HepG2 (cell line): Measurements from ENCODE around the gene SOX9. TPM values are rescaled to one million over a fixed set of nuclear protein-coding genes. Genes with fewer than 3 reads are reported as not detected.

Experiments used
- GFI1 ChIP-seq: sonication (generic); formaldehyde crosslinking; IDR thresholded peaks from 2 replicates; pipeline ENCODE4 v1.5.0; 2020; ENCODE audit warnings: missing genetic modification reagents, mild to moderate bottlenecking, borderline replicate concordance
- GZF1 ChIP-seq: sonication (generic); formaldehyde crosslinking; IDR thresholded peaks from 2 replicates; pipeline ENCODE4 v1.5.1; 2020; ENCODE audit warnings: mild to moderate bottlenecking, missing genetic modification reagents
- KDM4B ChIP-seq: sonication (generic); formaldehyde crosslinking; IDR thresholded peaks from 2 replicates; pipeline ENCODE4 v1.4.0; 2020; ENCODE audit warnings: missing genetic modification reagents
- KDM5A ChIP-seq: fragments of 200-600 bp; sonication (generic); IDR thresholded peaks from 2 replicates; pipeline ENCODE4 v1.7.0; 2018; ENCODE audit warnings: antibody characterized with exemption, mild to moderate bottlenecking, low read length, borderline replicate concordance
- MEF2D ChIP-seq: sonication (generic); formaldehyde crosslinking; IDR thresholded peaks from 2 replicates; pipeline ENCODE4 v1.5.1; 2020; ENCODE audit warnings: mild to moderate bottlenecking, missing genetic modification reagents
- PATZ1 ChIP-seq: sonication (generic); formaldehyde crosslinking; IDR thresholded peaks from 2 replicates; pipeline ENCODE4 v1.4.0; 2020; ENCODE audit warnings: missing genetic modification reagents
- PHF5A ChIP-seq: IDR thresholded peaks from one replicate; pipeline ENCODE4 v1.6.1; 2018; ENCODE audit warnings: low read depth, missing genetic modification reagents; ENCODE audit not compliant: unreplicated experiment
- RBM39 ChIP-seq: fragments of 200-400 bp; formaldehyde crosslinking; IDR thresholded peaks from one replicate; pipeline ENCODE4 v1.6.1; 2018; ENCODE audit warnings: antibody characterized with exemption, mild to moderate bottlenecking, low read depth, low read length; ENCODE audit not compliant: poor library complexity, severe bottlenecking
- SNAPC2 ChIP-seq: sonication (generic); formaldehyde crosslinking; IDR thresholded peaks from 2 replicates; pipeline ENCODE4 v1.8.1; 2022; ENCODE audit warnings: mild to moderate bottlenecking, missing genetic modification reagents
- SOX6 ChIP-seq, 2 experiments: fragments of 450-650 bp in 1 of 2; sonication (generic) in 1 of 2; formaldehyde crosslinking in 1 of 2; IDR thresholded peaks; 2 replicates each; pipeline versions ENCODE4 v1.4.0 to v1.6.1; 2017 to 2020; ENCODE audit warnings: antibody characterized with exemption in 1 of 2, mild to moderate bottlenecking in 1 of 2, missing genetic modification reagents in 1 of 2
- SRSF4 ChIP-seq: fragments of 200-400 bp; formaldehyde crosslinking; IDR thresholded peaks from one replicate; pipeline ENCODE4 v1.6.1; 2018; ENCODE audit warnings: mild to moderate bottlenecking, low read depth, low read length, moderate library complexity; ENCODE audit not compliant: poor library complexity, severe bottlenecking
- ZBTB43 ChIP-seq: sonication (generic); formaldehyde crosslinking; conservative IDR thresholded peaks from 2 replicates; pipeline ENCODE4 v1.4.0; 2020; ENCODE audit warnings: missing genetic modification reagents
- ZNF101 ChIP-seq: sonication (generic); formaldehyde crosslinking; IDR thresholded peaks from 2 replicates; pipeline ENCODE4 v1.4.0; 2020; ENCODE audit warnings: mild to moderate bottlenecking, low read depth, missing genetic modification reagents, borderline replicate concordance
- ZNF562 ChIP-seq: sonication (generic); formaldehyde crosslinking; IDR thresholded peaks from 2 replicates; pipeline ENCODE4 v1.8.0; 2022; ENCODE audit warnings: missing genetic modification reagents, borderline replicate concordance
- polyA plus RNA-seq, 8 experiments: library from polyadenylated mRNA; depleted of rRNA in 3 of 8; stranded (reverse) in 7 of 8; unstranded in 1 of 8; fragments of >200 nt; fragmentation: Illumina TruSeq in 4 of 8; extraction: Trizol in 4 of 8; gene quantifications; 2 replicates each; pipeline versions ENCODE4 v1.2.1 to v1.2.3, GENCODE V29; 2011 to 2016; ENCODE audit warnings: low read depth in 4 of 8, missing spikeins in 1 of 8, mixed read lengths in 1 of 8; ENCODE audit not compliant: insufficient read depth in 1 of 8
- total RNA-seq, 5 experiments: library from RNA; depleted of rRNA; stranded (reverse); fragments of >200 nt; fragmentation: Illumina TruSeq; extraction: Trizol; gene quantifications; 2 replicates each; pipeline ENCODE4 v1.2.3, GENCODE V29; 2016; ENCODE audit warnings: low read depth in 1 of 5
- TF ChIP-seq, protein P1 (sequence below): sonication (generic); formaldehyde crosslinking; IDR thresholded peaks from 2 replicates; pipeline ENCODE4 v1.5.0; 2020; ENCODE audit warnings: mild to moderate bottlenecking, missing genetic modification reagents, moderate library complexity
- TF ChIP-seq, protein P2 (sequence below): sonication (generic); formaldehyde crosslinking; IDR thresholded peaks from 2 replicates; pipeline ENCODE4 v1.5.0; 2020; ENCODE audit warnings: mild to moderate bottlenecking, missing genetic modification reagents, borderline replicate concordance
- TF ChIP-seq, protein P3 (sequence below): sonication (generic); formaldehyde crosslinking; IDR thresholded peaks from 2 replicates; pipeline ENCODE4 v1.5.0; 2020; ENCODE audit warnings: missing genetic modification reagents, mild to moderate bottlenecking, borderline replicate concordance

SOX9 gene
- total and polyA plus RNA-seq, 2 of the 13 experiments (the other 11 are each of a cell fraction or from before 2014, with no cell fraction given), result 16.1 to 27.6 TPM

GRCh38 chr17:72165867-72166439 lies 45.1 kb downstream of the SOX9 start (continued):
- TF ChIP-seq SOX6 (IDR thresholded peaks at IDR 0.05), result no peak
- peak; percentile 13; the same call in 1 of the 2 replicates for TF ChIP-seq SOX6 (CRISPR knock-in tag; IDR thresholded peaks at IDR 0.05)
- TF ChIP-seq SNAPC2 (CRISPR knock-in tag), result no peak
- no peak for TF ChIP-seq KDM4B (CRISPR knock-in tag)
- no peak for TF ChIP-seq ZNF101 (CRISPR knock-in tag)
- TF ChIP-seq, protein P1, sequence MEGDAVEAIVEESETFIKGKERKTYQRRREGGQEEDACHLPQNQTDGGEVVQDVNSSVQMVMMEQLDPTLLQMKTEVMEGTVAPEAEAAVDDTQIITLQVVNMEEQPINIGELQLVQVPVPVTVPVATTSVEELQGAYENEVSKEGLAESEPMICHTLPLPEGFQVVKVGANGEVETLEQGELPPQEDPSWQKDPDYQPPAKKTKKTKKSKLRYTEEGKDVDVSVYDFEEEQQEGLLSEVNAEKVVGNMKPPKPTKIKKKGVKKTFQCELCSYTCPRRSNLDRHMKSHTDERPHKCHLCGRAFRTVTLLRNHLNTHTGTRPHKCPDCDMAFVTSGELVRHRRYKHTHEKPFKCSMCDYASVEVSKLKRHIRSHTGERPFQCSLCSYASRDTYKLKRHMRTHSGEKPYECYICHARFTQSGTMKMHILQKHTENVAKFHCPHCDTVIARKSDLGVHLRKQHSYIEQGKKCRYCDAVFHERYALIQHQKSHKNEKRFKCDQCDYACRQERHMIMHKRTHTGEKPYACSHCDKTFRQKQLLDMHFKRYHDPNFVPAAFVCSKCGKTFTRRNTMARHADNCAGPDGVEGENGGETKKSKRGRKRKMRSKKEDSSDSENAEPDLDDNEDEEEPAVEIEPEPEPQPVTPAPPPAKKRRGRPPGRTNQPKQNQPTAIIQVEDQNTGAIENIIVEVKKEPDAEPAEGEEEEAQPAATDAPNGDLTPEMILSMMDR (CRISPR knock-in tag), result 0 out of 2 replicates have a peak, but pooled peaks have one; percentile 8
- TF ChIP-seq MEF2D (CRISPR knock-in tag), result no peak
- TF ChIP-seq ZBTB43 (CRISPR knock-in tag), result no peak
- TF ChIP-seq, protein P2, sequence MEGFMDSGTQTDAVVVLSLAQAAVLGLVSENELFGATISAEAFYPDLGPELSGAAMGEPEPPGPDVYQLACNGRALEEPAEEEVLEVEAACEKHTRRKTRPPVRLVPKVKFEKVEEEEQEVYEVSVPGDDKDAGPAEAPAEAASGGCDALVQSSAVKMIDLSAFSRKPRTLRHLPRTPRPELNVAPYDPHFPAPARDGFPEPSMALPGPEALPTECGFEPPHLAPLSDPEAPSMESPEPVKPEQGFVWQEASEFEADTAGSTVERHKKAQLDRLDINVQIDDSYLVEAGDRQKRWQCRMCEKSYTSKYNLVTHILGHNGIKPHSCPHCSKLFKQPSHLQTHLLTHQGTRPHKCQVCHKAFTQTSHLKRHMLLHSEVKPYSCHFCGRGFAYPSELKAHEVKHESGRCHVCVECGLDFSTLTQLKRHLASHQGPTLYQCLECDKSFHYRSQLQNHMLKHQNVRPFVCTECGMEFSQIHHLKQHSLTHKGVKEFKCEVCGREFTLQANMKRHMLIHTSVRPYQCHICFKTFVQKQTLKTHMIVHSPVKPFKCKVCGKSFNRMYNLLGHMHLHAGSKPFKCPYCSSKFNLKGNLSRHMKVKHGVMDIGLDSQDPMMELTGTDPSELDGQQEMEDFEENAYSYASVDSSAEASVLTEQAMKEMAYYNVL (CRISPR knock-in tag), result no peak
- TF ChIP-seq RBM39, result no peak
- TF ChIP-seq KDM5A, result no peak
- TF ChIP-seq GFI1 (CRISPR knock-in tag), result no peak
- TF ChIP-seq ZNF562, result no peak
- no peak for TF ChIP-seq PHF5A (CRISPR knock-in tag)
- TF ChIP-seq GZF1 (CRISPR knock-in tag), result no peak
- TF ChIP-seq, protein P3, sequence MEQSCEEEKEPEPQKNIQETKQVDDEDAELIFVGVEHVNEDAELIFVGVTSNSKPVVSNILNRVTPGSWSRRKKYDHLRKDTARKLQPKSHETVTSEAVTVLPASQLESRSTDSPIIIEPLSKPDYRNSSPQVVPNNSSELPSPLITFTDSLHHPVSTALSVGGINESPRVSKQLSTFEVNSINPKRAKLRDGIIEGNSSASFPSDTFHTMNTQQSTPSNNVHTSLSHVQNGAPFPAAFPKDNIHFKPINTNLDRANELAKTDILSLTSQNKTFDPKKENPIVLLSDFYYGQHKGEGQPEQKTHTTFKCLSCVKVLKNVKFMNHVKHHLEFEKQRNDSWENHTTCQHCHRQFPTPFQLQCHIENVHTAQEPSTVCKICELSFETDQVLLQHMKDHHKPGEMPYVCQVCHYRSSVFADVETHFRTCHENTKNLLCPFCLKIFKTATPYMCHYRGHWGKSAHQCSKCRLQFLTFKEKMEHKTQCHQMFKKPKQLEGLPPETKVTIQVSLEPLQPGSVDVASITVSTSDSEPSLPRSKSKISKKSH, result no peak
- TF ChIP-seq SRSF4, result no peak
- TF ChIP-seq PATZ1 (CRISPR knock-in tag), result peak; percentile 48; the same call in 1 of the 2 replicates
